H54 (cell line): Measurements from ENCODE around the gene CEP170B.
"Not testable (repeated sequence)": the region's sequence is repeated elsewhere in the genome, so short reads cannot be mapped to it uniquely, and the experiment has no call there.

Experiments used
- DNase-seq: peaks from one replicate; pipeline ENCODE4 v3.0.0; 2011; ENCODE audit warnings: low spot score, mixed read lengths; ENCODE audit not compliant: insufficient read length
- FAIRE-seq: peaks from 3 replicates; lab custom pipeline; 2011; peaks lifted over from hg19 to GRCh38; lab: Jason Lieb, UNC
- POLR2A ChIP-seq: IDR thresholded peaks from 2 replicates; pipeline ENCODE4 v1.6.1; 2011; ENCODE audit warnings: low read depth, mild to moderate bottlenecking, low read length

The CEP170B gene

GRCh38 chr14:104827177-104828055, 37.7 kb upstream of the CEP170B start:
- DNase-seq = no peak
- TF ChIP-seq POLR2A = no peak
- no peak for FAIRE-seq

- no peak for TF ChIP-seq POLR2A
- DNase-seq (no peak), FAIRE-seq (no peak)
These were observed 34.3 kb upstream of the CEP170B start for GRCh38 chr14:104830781-104831180.

GRCh38 chr14:104836171-104836935, 28.7 kb upstream of the CEP170B start:
- not testable (repeated sequence) for DNase-seq, FAIRE-seq

GRCh38 chr14:104841730-104842129, 23.3 kb upstream of the CEP170B start:
- DNase-seq = no peak
- TF ChIP-seq POLR2A = no peak
- no peak for FAIRE-seq

- no peak for DNase-seq
- no peak for TF ChIP-seq POLR2A
- FAIRE-seq = no peak
These were observed 22.1 kb upstream of the CEP170B start for GRCh38 chr14:104843006-104843405.

GRCh38 chr14:104843442-104844305, 21.4 kb upstream of the CEP170B start:
- TF ChIP-seq POLR2A = no peak
- no peak for DNase-seq
- no peak for FAIRE-seq

- no peak for FAIRE-seq
- no peak for TF ChIP-seq POLR2A
These were observed 20.6 kb upstream of the CEP170B start for GRCh38 chr14:104844306-104845032.

GRCh38 chr14:104845033-104845666, 19.9 kb upstream of the CEP170B start:
- TF ChIP-seq POLR2A = no peak
- FAIRE-seq (no peak), DNase-seq (no peak)

More at GRCh38 chr14:104844306-104845032, 20.6 kb upstream of the CEP170B start:
- DNase-seq = no peak

- no peak for FAIRE-seq
- TF ChIP-seq POLR2A = no peak
- DNase-seq = no peak
These were observed 19.1 kb upstream of the CEP170B start for GRCh38 chr14:104845834-104846441.

- no peak for TF ChIP-seq POLR2A
- DNase-seq = no peak
- no peak for FAIRE-seq
These were observed 12.8 kb upstream of the CEP170B start for GRCh38 chr14:104852280-104852663.

GRCh38 chr14:104855532-104856090, 9.5 kb upstream of the CEP170B start:
- FAIRE-seq = no peak
- TF ChIP-seq POLR2A = no peak
- no peak for DNase-seq
